ENCODE measurements around the gene ABHD15.
A peak's percentile ranks its signal among the peaks of the same experiment; 100 is the strongest.

ABHD15 gene

GRCh38 chr17:29566473-29567303 is at the start of gene ABHD15:
ABHD15 (minus strand) TSS chr17:29567037; CDS start chr17:29566966, 71 bp downstream.
- DNase-seq (ENCODE audit: low read depth in 2 of 2) = no peak

- peak; percentile 67 to 73 for DNase-seq (ENCODE audit: low read depth in 2 of 2)
These were observed 48.9 kb upstream of the ABHD15 start for GRCh38 chr17:29615492-29616299.

- DNase-seq (ENCODE audit: low read depth in 2 of 2) = peak in 1 of 2 donors; percentile 43
These were observed 48.2 kb upstream of the ABHD15 start for GRCh38 chr17:29615048-29615385.

- no peak for DNase-seq (ENCODE audit: low read depth in 2 of 2)
These were observed 47.7 kb upstream of the ABHD15 start for GRCh38 chr17:29614349-29615047.

GRCh38 chr17:29613856-29614255 is 47.0 kb upstream of the ABHD15 start:
- no peak for DNase-seq (ENCODE audit: low read depth in 2 of 2)

- peak; percentile 75 to 84 for DNase-seq (ENCODE audit: low read depth in 2 of 2)
These were observed 46.6 kb upstream of the ABHD15 start for GRCh38 chr17:29613352-29613837.

- DNase-seq (ENCODE audit: low read depth in 2 of 2) = no peak
These were observed 45.8 kb upstream of the ABHD15 start for GRCh38 chr17:29612404-29613280.

GRCh38 chr17:29612094-29612403 is 45.2 kb upstream of the ABHD15 start:
- no peak for DNase-seq (ENCODE audit: low read depth in 2 of 2)

GRCh38 chr17:29611351-29612093 is 44.7 kb upstream of the ABHD15 start:
- DNase-seq (ENCODE audit: low read depth in 2 of 2) = no peak

- DNase-seq (ENCODE audit: low read depth in 2 of 2) = no peak
These were observed 43.6 kb upstream of the ABHD15 start for GRCh38 chr17:29610395-29610794.

GRCh38 chr17:29608986-29609385 is 42.1 kb upstream of the ABHD15 start:
- DNase-seq (ENCODE audit: low read depth in 2 of 2) = no peak

GRCh38 chr17:29607557-29608195 is 40.8 kb upstream of the ABHD15 start:
- DNase-seq (ENCODE audit: low read depth in 2 of 2) = no peak

- no peak for DNase-seq (ENCODE audit: low read depth in 2 of 2)
These were observed 36.4 kb upstream of the ABHD15 start for GRCh38 chr17:29603109-29603674.

GRCh38 chr17:29597361-29598172 is 30.7 kb upstream of the ABHD15 start:
- no peak for DNase-seq (ENCODE audit: low read depth in 2 of 2)

- DNase-seq (ENCODE audit: low read depth in 2 of 2) = no peak
These were observed 30.0 kb upstream of the ABHD15 start for GRCh38 chr17:29596811-29597210.

- DNase-seq (ENCODE audit: low read depth in 2 of 2) = no peak
These were observed 29.3 kb upstream of the ABHD15 start for GRCh38 chr17:29595943-29596774.

- DNase-seq (ENCODE audit: low read depth in 2 of 2) = no peak
These were observed 28.5 kb upstream of the ABHD15 start for GRCh38 chr17:29595107-29595942.

Data from activated CD8-positive, alpha-beta memory T cell treated with anti-CD3 and anti-CD28 coated beads for 4 hours (primary cell).